ENCODE results near the gene AP2A1.

Gene AP2A1

GRCh38 chr19:49843265-49843664 lies 76.5 kb downstream of the AP2A1 start:
- DNase-seq, result no peak

GRCh38 chr19:49844138-49845095 lies 77.6 kb downstream of the AP2A1 start:
- no peak for DNase-seq

GRCh38 chr19:49845414-49845813 lies 78.6 kb downstream of the AP2A1 start:
- no peak for DNase-seq

GRCh38 chr19:49846408-49846807 lies 79.6 kb downstream of the AP2A1 start:
- no peak for DNase-seq

GRCh38 chr19:49847731-49848696 lies 81.2 kb downstream of the AP2A1 start:
- DNase-seq, result peak; percentile 61

- DNase-seq, result peak; percentile 55
Measured at GRCh38 chr19:49848938-49849337, 82.1 kb downstream of the AP2A1 start.

GRCh38 chr19:49849433-49850220 lies 82.8 kb downstream of the AP2A1 start:
- no peak for DNase-seq

- DNase-seq, result no peak
Measured at GRCh38 chr19:49850221-49850486, 83.4 kb downstream of the AP2A1 start.

- DNase-seq, result peak; percentile 91
Measured at GRCh38 chr19:49850487-49851342, 83.9 kb downstream of the AP2A1 start, which contains the start of gene PTOV1. Gene PTOV1, plus strand, starts transcription at chr19:49851159.

- no peak for DNase-seq
Measured at GRCh38 chr19:49851456-49852259, 84.9 kb downstream of the AP2A1 start.

GRCh38 chr19:49852631-49853126 lies 85.9 kb downstream of the AP2A1 start:
- DNase-seq, result no peak

GRCh38 chr19:49853852-49854377 lies 87.1 kb downstream of the AP2A1 start:
- no peak for DNase-seq

GRCh38 chr19:49854378-49855263 lies 87.8 kb downstream of the AP2A1 start:
- DNase-seq, result no peak

- DNase-seq, result no peak
Measured at GRCh38 chr19:49855277-49855675, 88.5 kb downstream of the AP2A1 start.

GRCh38 chr19:49855676-49856573 lies 89.1 kb downstream of the AP2A1 start:
- no peak for DNase-seq

GRCh38 chr19:49856574-49857021 lies 89.8 kb downstream of the AP2A1 start:
- DNase-seq, result no peak
